ENCODE measurements around the gene SYK.

- TF ChIP-seq CTCF (conservative IDR thresholded peaks at IDR 0.05; ENCODE audit: low read length): no peak
- TF ChIP-seq EZH2phosphoT487 (IDR thresholded peaks at IDR 0.05; ENCODE audit: borderline replicate concordance): no peak
These were observed 6.5 kb upstream of the SYK start for GRCh38 chr9:90795084-90795483.
